AG04450 (cell line): ENCODE data around the gene HKDC1. TPM values are rescaled to one million over a fixed set of nuclear protein-coding genes. Genes with fewer than 3 reads are reported as not detected.

Experiments
- CTCF ChIA-PET: fragments of 300-600, 350-600 bp; formaldehyde crosslinking; extraction: SDS; loops from one replicate; lab custom pipeline; 2022; ENCODE audit warnings: antibody characterized with exemption, inconsistent platforms; lab: Charles Lee
- POLR2A ChIA-PET: fragments of 350-600 bp; formaldehyde crosslinking; extraction: SDS; loops from one replicate; lab custom pipeline; 2021; ENCODE audit warnings: antibody characterized with exemption, inconsistent platforms; lab: Yijun Ruan, JAX
- DNase-seq: peaks from one replicate; pipeline ENCODE4 v3.0.0-alpha.2; 2011; ENCODE audit warnings: low read depth, low spot score
- H3K27ac ChIP-seq: one replicate; pipeline ENCODE4 v1.5.1; 2012; ENCODE audit warnings: low read depth, low read length, control low read depth
- H3K27me3 ChIP-seq: one replicate; pipeline ENCODE4 v1.6.0; 2012; ENCODE audit warnings: low read length; ENCODE audit not compliant: control insufficient read depth, insufficient read depth
- H3K4me3 ChIP-seq: 2 replicates; pipeline ENCODE4 v1.5.1; 2011; ENCODE audit warnings: mild to moderate bottlenecking, low read depth, low read length, control low read depth
- H3K9me3 ChIP-seq: 2 replicates; pipeline ENCODE4 v1.5.1; 2012; ENCODE audit warnings: low read length; ENCODE audit not compliant: control insufficient read depth, insufficient read depth
- polyA plus RNA-seq: library from polyadenylated mRNA; depleted of rRNA; stranded (reverse); fragments of >200 nt; gene quantifications from 2 replicates; pipeline ENCODE4 v1.2.3, GENCODE V29; 2011
- TF ChIP-seq, protein P1 (sequence below): IDR thresholded peaks from 2 replicates; pipeline ENCODE4 v1.5.1; 2011; ENCODE audit warnings: low read depth, low read length, control low read depth, inconsistent platforms

HKDC1 gene
- polyA plus RNA-seq, 1 experiment, result 0.47 TPM

DNA sequence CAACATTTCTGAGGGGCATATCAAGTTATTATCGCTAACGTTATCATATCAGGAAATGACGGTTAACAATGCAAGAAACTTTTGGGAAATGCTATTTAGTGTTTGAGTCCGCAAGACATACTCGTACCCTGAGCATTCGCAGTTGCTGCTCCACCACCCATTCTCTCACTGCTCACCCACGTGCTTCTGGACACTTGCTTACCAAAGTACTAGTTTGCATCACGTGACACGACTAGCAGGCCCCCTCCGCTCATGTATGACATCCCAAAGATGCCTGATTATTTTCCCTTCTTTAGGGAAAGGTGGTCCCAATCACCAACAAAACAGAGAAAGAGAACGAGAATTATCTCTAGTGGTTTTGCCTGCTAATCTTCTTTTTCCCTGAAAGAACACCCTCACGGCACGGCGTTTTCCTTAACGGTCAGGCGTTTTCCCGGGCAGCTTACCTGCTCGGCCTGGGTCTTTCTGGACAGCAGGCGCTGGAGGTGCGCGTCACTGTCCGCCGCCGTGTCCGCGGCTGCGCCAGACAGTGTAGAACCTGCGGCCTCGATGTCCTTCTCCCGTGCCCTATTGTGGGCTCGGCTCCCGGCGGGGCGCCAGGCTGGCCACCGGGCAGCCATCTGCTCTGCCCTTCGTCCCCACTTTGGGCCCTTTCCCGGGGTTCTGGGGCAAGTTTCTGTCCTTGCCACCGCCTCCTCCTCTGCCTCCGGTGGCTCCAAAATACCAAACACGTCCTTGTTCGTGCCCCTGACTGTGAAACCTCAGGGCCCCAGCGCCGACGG lies 40.2 kb upstream of the HKDC1 start, which contains the start of gene SUPV3L1:
SUPV3L1 (plus strand) TSS at position 492 of the 782 bp plus-strand sequence; CDS start at position 550, 58 bp downstream.
- H3K9me3 ChIP-seq, result peaks cover 4% of the 10 kb centered on the region; the same call in 1 of the 2 replicates
- H3K27ac ChIP-seq, result peak within 1 kb of the TSS; percentile 95
- peak; percentile 93 for DNase-seq
- ChIA-PET POLR2A (interaction anchor here (1.0 kb wide), 1 partner anchor 224 kb away, joined by 3 read pairs; the partner anchor contains the start of gene DDX21), CTCF (no interaction called here)
- H3K4me3 ChIP-seq, result peak within 1 kb of the TSS; percentile 99
- TF ChIP-seq, protein P1, sequence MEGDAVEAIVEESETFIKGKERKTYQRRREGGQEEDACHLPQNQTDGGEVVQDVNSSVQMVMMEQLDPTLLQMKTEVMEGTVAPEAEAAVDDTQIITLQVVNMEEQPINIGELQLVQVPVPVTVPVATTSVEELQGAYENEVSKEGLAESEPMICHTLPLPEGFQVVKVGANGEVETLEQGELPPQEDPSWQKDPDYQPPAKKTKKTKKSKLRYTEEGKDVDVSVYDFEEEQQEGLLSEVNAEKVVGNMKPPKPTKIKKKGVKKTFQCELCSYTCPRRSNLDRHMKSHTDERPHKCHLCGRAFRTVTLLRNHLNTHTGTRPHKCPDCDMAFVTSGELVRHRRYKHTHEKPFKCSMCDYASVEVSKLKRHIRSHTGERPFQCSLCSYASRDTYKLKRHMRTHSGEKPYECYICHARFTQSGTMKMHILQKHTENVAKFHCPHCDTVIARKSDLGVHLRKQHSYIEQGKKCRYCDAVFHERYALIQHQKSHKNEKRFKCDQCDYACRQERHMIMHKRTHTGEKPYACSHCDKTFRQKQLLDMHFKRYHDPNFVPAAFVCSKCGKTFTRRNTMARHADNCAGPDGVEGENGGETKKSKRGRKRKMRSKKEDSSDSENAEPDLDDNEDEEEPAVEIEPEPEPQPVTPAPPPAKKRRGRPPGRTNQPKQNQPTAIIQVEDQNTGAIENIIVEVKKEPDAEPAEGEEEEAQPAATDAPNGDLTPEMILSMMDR, result no peak
- H3K27me3 ChIP-seq, result no peaks in the 10 kb centered on the region

DNA sequence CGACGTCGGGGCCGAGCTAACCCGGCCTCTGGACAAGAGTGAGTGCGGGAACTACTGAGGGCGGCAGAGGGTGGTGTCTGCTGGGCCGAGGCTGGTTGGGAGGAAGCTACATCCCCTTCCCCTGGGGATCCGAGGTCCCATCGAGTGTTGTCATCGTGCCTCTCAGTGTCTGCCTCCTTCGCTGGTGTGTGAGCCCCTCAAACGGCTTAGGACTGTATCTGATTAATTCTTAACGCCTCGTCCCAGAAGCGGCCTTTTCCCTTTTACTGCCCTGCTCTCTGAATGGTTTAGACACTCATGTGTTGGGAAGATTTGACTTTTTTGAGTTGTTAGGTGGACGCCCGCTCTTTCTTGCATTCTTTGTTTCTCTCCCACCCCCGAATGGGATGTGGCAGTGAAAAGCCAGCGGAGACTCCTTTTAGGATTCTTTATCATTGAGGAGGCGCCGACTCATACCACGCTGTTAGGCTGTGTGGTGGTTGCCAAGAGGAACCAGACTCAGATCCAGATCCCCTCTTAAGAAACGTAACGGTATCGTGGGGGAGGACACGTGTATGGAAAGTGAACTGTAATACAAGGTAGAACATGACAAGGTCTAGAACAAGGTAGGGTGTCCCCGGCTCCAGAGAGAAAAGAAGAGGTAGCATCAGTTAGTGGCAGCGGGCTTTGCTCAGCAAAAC lies 39.5 kb upstream of the HKDC1 start:
- peak overlapping the region; percentile 95 for H3K27ac ChIP-seq
- CTCF ChIA-PET, result no interaction called here
- H3K9me3 ChIP-seq, result peaks cover 4% of the 10 kb centered on the region; the same call in 1 of the 2 replicates
- POLR2A ChIA-PET, result interaction anchor here (1.0 kb wide), 1 partner anchor 225 kb away, joined by 3 read pairs; the partner anchor contains the start of gene DDX21
- H3K4me3 ChIP-seq, result peak overlapping the region; percentile 99
- TF ChIP-seq, protein P1, result no peak
- H3K27me3 ChIP-seq, result no peaks in the 10 kb centered on the region
- no peak for DNase-seq

DNA sequence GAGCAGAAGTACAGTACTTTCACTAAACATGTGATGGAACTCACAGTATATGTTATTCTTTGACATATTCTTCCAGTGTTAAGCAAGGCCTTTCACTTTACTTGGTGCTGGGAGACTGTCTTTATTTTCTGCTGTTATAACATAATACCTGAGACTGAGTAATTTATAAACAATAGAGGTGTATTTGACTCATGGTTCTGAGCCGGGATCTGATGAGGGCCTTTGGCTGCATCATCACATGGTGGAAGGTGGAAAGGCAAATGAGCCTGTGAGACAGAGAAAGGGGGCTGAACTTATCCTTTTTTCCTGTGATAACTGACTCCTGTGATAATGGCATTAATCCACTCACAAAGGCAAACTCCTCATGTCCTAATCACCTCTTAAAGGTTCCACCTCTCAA lies 38.7 kb upstream of the HKDC1 start:
- Histone ChIP-seq H3K27me3 (no peaks in the 10 kb centered on the region), H3K4me3 (peak overlapping the region; percentile 99; the same call in 1 of the 2 replicates), H3K9me3 (peaks cover 4% of the 10 kb centered on the region; the same call in 1 of the 2 replicates), H3K27ac (no peak overlapping the region)
- DNase-seq, result no peak
- CTCF ChIA-PET, result no interaction called here
- TF ChIP-seq, protein P1, result no peak
- POLR2A ChIA-PET, result no interaction called here

DNA sequence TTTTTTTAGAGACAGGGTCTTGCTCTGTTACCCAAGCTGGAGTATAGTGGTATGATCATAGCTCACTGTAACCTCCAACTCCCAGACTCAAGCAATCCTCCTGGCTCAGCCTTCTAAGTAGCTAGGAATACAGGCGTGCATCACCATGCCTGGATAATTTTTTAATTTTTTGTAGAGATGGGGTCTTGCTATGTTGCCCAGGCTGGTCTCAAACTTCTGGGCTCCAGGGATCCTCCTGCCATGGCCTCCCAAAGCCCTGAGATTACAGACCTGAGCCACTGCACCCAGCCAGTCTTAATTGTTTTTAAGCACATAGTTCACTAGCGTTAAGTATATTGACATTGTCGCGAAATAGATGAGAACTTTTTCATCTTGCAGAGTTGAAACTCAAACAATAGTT lies 38.1 kb upstream of the HKDC1 start:
- no peak for DNase-seq
- ChIA-PET CTCF (no interaction called here), POLR2A (no interaction called here)
- TF ChIP-seq, protein P1, result no peak
- Histone ChIP-seq H3K9me3 (peaks cover 4% of the 10 kb centered on the region; the same call in 1 of the 2 replicates), H3K27me3 (no peaks in the 10 kb centered on the region), H3K27ac (no peak overlapping the region), H3K4me3 (no peak overlapping the region)

DNA sequence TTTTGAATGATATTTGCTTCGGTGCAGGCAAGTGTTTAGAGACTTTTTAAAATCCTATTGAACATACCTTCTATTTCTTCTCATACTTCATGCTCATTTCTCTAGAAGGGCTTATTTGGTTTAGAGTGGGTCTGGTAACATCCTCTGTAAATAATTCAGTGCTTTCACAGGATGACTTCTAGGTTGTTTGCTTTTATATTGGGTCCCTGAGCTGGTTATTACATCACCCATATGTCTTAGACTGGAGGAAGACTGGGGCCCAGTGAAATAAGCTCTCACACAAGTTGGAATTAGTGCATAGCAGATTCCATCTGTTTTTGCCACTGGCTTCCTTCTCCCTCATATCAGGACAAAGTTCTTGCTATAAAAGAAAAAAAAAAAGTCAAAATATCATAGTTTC lies 33.6 kb upstream of the HKDC1 start:
- Histone ChIP-seq H3K9me3 (no peaks in the 10 kb centered on the region), H3K27ac (no peak overlapping the region), H3K4me3 (no peak overlapping the region), H3K27me3 (no peaks in the 10 kb centered on the region)
- no peak for DNase-seq
- ChIA-PET POLR2A (no interaction called here), CTCF (interaction anchor here (0.6 to 1.1 kb wide), 3 partner anchors 59 to 230 kb away, joined by 3 read pairs; partner anchors contain the start of gene DDX21)
- TF ChIP-seq, protein P1, result no peak
